T-helper 9 cell (primary cell): Measurements from ENCODE around the gene SYNC.

Experiments
- DNase-seq: peaks from one replicate; pipeline ENCODE4 v3.0.0-alpha.2; 2020
- total RNA-seq, 2 donors: gene quantifications; one replicate each; lab custom pipeline; 2026; lab: John Stamatoyannopoulos, UW

SYNC gene
- total RNA-seq: 0 reads per million in 2 donors

DNA sequence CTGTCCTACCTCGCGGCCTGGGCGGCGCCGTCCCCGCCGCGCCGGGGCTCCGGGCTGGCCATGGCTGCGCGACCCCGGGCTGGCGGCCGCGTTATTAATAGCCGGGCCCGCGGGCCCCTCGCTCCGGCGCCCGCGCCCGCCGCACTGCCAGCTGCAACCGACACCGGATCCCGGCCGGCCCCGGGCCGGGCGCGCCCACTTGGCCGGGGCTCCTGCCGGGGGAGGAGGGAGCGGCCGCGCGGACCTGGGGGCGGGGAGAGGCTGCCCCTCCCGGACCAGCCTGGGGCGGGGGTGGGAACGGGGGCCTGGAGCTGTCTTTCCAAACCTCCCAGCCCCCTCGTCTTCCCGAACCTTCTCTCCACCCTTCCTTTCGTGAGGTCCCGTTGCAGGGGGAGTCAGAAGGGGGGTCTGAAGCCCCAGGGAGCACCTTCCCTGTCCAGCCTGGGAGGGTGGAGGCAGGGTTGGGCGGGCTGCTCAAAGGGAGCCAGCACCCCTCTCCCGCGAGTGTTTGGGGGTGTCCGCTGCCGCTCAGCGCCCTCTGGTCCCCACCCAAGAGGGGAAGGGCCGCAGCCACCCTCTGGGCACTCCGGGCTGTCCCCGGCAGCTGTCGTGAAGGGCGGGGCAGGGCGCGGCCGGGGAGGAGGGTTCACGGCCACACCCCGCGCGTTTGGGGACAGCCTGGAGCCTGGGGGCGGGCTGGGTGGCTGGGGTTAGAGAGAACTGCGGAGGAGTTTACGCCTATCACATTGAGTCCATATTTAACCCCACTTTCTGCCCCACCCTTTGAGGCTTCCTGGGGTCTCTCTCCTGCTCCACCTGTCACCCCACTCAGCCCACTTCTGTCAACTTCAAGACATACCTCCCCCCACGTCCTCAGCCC lies at the start of gene SYNC:
Gene SYNC, minus strand, starts transcription at position 172 of the 880 bp plus-strand sequence. Its CDS starts 110 bp downstream, at position 62.
- no peak for DNase-seq

DNA sequence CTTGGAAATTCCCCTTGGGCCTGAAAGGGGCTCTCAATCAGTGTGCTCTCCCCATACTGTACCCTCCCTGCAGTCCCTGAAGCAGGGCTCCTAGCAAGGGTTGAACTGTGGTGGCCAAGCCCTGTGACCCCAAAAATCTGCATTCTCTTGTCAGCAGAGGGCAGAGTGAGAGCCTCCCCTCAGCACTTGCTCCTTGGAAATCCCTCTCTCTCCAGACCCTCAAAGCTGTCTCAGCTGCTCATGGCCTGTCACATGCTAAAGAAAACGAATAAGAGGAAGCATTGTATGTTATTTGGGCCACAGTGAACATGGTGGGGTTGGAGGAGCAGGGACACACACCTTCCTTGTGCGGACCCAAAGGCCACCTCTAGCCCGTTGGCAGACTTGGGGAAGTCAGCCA lies 47.2 kb upstream of the SYNC start:
- DNase-seq: no peak

DNA sequence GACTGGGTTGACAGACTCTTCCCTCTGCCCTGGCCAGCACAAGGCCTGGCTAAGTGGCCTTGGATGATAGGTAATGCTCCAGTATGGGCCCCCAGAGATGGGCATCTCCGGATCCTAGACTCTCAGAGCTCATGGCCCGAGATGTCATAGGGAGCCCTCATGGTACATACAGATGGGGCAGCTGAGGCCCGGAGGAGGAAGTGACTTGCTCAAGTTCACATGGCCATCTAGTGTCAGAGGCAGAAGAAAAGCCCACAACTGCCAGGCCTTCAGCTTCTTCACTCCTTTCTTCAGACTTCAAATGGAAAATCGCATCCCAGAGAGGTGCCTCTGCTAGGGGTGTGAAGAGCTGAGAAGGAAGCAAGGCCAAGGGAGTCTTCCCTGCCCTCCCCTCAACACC lies 46.8 kb upstream of the SYNC start:
- no peak for DNase-seq

DNA sequence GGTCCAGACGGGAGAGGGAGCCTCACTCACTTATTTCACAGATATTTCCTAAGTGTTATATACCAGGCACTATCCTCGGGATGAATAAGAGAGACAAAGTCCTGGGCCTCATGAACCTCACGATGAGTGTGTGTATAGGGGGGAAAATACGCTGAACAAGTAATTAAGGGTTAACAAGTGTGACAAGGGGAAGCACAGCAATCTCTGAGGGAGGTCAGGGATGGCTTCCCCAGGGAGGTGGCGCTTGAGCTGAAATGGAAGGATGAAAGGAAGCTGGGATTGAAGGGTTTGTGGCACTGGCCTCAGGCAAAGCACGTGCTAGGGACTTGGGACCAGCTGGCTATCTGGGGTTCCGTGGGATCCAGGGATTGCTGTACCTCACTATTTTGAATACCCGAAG lies 46.4 kb upstream of the SYNC start:
- DNase-seq: no peak

DNA sequence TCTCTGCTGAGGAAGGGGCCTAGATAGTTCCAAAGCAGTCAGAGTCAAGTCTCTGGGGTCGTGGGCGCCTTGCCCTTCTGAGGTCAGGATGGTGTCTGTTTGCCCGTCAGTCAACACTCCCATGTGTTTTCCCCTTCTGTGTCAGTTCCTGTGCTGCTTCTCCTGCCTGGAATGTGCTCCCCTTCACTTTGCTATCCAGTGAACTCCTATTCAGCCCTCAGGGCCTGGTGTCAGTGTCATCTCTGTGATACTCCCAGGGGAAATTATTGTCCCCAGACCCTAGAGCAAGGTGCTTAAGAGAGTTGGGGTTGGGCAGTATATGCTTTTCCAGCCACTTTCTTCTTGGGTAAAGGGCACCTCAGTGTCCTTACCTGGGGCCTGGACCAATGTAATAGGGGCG lies 45.8 kb upstream of the SYNC start:
- no peak for DNase-seq

DNA sequence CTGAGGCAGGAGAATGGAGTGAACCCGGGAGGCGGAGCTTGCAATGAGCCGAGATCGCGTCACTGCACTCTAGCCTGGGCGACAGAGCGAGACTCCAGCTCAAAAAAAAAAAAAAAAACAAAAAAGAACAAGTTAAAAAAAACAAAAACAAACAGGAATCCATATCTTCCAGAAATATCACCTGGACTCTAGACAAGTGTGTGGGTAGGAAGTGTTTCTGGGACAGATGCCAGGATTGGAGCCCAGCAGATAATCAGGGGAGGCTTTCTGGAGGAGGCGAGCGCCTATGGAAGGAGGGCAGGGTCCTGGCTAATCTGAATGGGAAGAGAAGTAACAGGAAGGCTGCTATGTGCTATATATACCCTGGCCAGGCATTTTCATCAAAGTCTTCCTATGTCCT lies 43.6 kb upstream of the SYNC start:
- DNase-seq: no peak

DNA sequence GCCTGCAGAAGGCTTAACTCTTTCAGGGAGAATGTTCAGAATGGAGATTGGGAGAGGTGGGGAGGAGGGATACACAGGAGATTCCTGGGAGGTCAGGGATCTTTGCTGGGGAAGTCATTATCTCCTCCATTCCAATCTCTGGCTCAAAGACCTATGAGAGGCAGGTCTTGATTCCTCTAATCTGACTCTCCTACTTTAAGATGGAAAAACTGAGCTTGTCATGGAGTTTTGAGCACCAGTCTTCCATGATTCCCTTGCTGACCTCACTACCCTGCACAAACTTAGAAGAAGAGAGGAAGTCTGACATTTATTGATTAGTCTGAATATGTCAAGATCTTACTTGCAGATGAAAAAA lies 41.5 kb upstream of the SYNC start:
- no peak for DNase-seq

DNA sequence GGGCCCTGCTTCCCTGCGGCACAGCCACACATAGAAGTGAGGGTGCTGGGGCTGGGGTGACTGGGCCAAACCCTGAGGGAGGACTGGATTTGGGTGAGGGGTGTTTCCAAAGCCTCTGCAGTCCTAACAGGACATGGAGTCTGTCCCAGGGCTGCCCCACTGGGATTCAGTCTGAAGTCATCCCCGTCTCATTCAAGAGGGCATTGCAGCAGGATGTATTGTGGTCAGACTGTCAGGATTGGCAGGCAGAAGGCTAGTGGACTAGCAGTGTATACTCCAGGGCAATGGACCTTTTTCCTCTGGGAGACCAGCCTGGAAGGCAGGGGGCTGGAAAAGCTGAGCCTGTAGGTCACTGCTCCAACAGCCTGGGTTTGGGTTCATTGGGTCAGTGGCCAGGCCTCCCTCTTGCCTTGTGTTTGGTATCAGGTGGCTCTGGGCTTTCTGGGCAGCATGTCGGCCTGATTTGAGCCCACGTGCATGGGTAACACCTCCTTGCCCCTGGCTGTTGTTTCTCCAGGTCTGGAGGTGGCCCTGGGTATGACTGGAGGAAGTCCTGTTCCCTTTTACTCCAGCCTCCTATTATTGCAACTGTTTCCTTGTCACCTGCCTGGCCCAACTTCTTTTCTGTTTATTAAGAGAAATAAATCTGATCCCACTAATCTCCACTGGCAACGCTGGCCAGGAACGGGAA lies 41.0 kb upstream of the SYNC start:
- DNase-seq: no peak

DNA sequence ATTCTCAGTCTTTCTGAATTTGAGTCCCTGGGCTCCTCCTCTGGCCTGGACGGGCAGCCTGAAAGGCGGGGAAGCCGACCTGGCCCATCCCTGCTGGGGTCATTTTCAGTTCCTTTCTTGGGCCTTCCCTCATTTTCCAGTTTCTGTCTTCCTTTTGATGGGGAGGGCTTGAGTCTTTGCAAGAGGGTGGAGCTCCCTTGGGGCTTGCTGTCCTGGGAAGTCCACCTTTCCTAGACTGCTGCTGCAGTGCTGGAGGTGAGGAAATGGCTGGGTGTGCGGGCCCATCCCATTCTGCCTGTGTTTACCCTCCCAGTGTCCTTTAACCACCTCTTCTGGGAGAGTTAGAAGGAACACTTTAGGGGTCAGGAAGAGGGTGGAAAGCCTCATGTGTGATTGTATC lies 40.4 kb upstream of the SYNC start:
- DNase-seq: no peak

DNA sequence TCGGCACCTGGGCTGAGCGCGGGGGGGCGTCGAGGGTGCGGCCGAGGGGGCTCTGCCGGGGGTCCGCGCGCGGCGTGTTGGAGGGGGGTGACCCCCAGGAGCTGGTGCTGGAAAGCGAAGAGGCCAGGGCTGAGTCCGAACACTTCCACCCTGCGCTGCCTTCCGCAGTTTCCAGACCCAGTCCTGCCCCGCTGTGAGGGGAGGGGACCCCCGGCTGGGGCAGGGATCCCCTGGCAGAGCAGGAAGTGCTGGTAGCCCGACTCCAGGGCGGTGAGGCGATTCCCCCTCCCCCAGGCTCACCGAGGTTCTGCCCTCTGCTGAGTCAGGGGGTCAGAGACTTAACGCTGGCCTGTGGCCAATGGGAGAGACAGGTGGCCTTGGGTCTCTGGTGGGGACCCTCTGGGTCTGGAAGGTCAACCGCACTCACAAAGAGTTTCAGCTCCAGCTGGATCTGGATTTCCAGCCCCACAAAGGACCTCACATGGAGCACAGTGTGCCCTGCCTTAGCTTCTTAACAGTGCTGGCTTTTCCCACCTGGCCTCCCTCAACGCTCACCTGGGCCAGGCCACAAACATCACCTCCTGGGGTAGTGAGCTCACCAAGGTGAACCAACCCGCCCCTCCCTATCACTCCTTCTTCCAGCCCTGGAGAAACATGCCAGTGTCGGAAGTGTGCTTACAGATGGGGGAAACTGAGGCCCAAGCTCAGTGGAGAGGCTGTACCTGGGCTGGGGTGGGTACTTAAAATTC lies 39.8 kb upstream of the SYNC start:
- no peak for DNase-seq

DNA sequence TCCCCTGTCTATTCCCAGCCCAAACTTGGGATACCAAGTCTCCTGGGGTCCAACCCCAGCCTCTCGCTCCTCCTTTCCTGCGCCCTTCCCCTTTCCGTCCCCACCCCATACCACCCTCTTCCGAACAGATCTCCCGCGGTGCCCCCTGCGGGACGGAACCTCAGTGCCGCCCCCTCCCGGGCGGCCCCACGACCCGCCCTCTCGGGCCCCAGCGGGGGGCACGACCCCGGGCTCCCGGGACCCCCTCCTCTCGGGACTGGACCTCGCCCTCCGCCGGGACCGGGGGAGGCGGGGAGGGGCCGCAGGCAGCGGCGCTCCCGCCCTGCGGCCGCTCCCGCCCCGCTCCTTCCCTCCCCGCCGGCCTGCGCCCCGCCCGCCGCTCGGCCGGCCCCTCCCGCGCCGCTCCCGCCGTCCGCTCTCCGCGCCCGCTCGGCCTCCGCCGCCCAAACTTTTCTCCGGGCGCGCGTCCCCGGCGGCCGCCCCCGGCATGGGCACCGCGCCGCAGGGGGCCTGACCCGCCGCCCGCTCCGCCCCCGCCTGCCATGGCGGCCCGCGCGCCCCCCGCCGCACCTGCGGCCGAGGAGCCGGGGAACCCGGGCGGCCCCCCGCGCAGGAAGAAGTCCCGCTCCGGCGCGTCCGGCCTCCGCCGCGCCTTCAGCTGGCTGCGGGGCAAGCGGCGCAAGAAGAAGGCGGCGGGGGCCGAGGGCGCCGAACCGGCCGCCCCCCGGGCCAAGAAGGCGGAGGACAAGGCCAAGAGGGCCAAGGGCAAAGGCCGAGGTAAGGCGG lies 39.0 kb upstream of the SYNC start:
- no peak for DNase-seq

DNA sequence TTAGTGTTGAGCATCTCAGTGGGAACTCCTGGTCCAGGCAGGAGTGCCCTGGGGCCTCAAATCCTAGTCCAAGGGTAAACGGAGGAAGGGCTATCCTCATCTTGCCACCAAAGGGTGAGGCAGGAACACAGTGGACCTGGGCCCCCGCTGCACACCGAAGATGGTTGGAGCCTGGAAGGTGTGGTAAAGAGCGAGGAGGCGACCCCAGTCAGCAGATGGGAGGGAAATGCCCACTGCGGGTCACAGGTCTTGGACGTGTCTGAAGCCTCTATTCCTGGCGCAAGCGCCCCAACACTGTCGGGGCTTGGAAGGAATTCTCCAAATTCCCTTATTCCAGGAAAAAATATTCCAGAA lies 38.5 kb upstream of the SYNC start:
- DNase-seq: no peak

DNA sequence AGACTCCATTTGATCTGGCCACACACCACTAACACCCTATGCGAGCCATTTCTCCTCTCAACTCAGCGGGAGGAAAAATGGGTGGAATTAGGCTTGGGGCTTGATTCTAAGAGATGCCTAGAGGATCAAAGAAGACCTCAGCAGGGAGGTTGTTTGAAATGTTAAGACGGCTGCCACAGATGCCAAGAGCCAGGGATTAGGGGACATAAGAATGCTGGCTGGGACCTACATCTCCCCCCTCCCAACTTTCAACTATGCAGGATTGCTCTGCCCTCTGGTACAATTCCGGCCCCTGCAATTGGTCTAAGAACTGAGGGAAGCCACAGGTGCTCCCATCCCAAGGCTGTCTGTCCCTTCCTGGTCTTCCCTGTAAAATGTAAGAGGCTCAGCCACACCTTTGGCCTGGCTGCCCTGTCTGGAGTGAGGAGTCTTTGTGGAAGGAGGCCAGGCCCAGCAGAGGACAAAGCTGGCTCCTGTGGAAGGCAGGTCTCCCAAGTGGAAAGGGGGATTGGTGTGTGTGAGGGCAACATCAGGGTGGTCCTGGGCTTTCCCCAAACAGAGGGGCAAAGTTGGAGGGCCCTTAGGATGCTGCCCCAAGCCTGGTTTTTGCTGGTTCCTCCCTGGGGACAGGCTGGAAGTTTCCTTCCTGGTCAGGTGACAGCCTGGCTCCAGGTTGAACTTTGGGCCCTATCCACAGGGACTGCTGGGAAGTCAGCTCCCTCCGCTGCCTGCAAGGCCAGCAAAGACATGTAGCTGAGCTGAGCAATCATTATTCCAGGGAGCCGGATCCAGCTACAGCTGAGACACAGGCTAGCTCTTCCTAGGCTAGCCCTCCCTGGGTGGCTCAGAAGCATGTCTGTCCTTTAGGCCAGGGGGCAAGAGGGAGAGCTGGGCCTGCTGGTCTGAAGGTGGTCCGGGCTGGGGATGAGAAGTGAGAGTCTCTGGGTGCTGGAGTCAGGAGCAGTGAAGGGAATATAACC lies 34.5 kb upstream of the SYNC start:
- DNase-seq: no peak

DNA sequence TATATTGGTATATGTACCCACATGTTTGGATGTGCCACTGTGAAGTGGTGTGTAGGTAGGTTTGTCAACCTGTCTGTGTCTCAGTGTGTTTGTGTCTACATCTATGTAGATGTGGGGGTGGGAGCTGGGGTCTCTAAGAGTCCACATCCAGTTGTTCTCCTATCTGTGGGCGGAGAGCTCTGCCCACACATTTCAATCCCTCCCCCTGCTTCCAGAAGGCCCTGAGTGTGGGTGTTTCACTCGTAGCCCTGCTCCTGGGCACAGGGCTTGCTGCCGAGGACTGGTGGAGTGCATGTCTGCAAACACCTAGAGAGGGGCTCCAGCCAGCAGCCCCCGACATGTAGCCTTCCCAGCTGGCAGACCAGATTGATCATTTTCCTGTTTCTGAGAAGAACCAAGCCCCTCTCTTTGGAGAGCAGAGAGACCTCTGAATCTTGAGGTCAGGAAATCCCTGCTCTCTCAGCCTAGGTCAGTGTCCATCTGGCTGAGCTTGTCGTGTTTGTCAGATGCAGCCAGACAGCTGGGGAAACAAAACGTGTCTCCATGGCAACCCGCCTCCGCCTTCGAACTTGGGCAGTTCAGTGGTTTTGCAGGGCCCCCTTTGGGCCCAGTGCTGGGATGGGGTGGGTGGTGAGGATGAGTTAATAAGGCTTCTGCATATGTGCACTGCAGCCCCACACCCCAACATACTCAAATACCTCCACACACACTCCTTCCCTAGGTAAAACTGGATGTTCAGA lies 31.2 kb upstream of the SYNC start:
- DNase-seq: no peak

DNA sequence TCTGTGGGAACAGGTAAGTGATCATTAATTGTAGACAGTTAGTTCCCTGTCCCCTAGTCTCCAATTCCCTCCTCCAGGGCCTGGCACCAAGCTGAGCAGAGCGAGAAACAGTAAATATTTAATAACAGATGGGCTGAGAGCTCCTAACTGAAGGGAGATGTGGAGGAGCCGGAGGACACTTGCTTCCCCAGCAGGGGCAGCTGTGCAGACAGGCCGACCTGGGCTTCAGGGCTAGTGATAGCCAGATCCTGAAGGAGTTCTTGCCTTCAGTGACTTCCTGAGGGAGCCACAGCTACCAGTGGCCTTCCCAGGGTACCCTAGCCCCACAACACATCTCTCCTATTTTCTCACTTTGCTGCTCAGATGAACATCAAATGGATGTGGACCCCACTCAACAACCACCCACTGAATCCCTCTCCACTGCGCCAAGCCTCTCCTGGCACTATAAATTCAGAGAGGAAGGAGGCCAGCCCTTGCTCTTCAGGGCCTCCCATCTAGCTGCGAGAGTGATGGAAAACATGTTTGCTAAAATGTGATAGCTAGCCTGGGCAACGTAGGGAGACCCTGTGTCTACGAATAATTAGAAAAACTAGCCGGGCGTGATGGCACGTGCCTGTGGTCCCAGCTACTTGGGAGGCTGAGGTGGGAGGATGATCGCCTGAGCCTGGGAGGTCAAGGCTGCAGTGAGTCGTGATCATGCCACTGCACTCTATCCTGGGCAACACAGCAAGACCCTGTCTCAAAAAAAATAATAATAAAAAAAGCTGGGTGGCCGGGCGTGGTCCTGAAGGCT lies 26.9 kb upstream of the SYNC start:
- DNase-seq: no peak

DNA sequence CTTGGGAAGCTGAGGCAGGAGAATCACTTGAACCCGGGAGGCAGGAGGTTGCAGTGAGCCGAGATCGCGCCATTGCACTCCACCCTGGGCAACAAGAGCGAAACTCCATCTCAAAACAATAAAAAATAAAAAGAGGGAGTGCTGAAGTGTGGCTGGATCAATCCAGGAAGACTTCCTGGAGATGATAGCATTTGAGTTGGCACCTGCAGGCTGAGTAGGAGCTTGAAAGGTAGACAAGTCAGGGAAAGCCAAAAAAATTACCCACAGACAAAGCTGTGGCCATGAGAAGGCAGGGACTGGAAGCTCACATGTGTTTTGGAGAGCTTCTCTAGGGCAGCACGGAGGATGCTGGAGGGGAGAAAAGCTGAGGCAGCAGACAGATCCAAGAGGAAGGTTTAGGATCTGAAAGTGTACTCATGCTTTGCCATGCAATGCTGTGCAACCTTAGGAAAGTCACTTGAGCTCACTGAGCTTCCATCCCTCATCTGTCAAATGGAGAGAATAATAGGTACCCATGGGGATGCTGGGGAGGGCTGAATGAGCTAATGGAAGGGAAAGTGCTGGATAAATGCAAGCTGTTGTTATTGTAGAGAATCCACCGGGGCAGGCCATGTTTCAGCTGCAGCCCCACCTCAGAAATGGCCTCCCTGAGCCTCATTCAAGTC lies 26.0 kb upstream of the SYNC start:
- DNase-seq: no peak

DNA sequence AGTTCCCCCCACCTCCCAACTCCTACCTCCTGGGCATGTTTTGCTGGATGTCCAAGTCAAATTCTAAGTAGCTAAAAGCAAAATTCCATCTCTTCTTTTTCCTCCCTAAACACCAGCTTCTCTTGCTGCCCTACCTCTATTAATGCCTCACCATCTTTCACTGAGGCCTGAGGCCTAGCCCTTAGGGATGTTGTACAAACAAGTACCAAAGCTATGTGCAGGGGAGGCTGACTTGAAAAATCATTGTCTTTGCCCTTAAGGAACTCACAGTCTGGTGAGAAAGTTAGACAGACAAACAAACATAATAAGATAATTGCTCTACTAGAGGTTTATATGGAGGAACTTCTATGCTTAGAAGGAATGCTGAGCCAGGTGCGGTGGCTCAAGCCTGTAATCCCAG lies 25.3 kb upstream of the SYNC start:
- no peak for DNase-seq

DNA sequence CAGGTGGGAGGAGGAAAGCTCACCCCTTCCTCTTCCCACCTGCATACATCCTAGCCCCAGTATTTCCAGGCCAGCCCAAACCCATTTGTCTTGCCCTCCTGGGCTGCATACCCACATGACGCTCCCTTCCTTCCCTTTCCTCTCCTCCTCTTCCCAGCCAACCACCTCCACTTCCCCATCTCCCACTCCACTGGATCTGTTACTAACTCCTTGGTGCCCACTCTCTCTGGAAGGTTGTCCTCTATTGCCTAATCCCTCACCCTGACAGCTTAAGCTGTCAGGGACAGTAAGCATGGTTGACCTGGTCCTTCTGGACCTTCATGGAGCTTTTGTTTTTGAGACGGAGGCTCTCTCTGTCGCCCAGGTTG lies 23.0 kb upstream of the SYNC start:
- DNase-seq: no peak
